GM12878 (cell line): ENCODE results near the gene UBE3D. TPM values are rescaled to one million over a fixed set of nuclear protein-coding genes. Genes with fewer than 3 reads are reported as not detected.

Source experiments
- BCLAF1 ChIP-seq: fragments of 450-650 bp; IDR thresholded peaks from 2 replicates; pipeline ENCODE4 v1.6.1; 2017; ENCODE audit warnings: antibody characterized with exemption, mild to moderate bottlenecking, moderate library complexity
- BRCA1 ChIP-seq: IDR thresholded peaks from 2 replicates; pipeline ENCODE4 v1.6.1; 2011; ENCODE audit warnings: low read depth, low read length, improper control_type of control experiment
- ETV6 ChIP-seq, 2 experiments: fragments of 450-650 bp in 1 of 2; IDR thresholded peaks in 1 of 2; conservative IDR thresholded peaks in 1 of 2; 2 replicates each; pipeline ENCODE4 v1.6.1; 2014; ENCODE audit warnings: antibody characterized with exemption in 1 of 2, borderline replicate concordance in 1 of 2, low read depth in 1 of 2, mild to moderate bottlenecking in 1 of 2, moderate library complexity in 1 of 2
- FOS ChIP-seq: IDR thresholded peaks from 3 replicates; pipeline ENCODE4 v1.6.1; 2011; ENCODE audit warnings: borderline replicate concordance; ENCODE audit not compliant: insufficient read length; ENCODE audit errors: extremely low read depth
- JUNB ChIP-seq: IDR thresholded peaks from 2 replicates; pipeline ENCODE4 v1.6.1; 2016; ENCODE audit warnings: antibody characterized with exemption, mild to moderate bottlenecking
- NBN ChIP-seq: fragments of 450-650 bp; IDR thresholded peaks from 2 replicates; pipeline ENCODE4 v1.6.1; 2016
- POLR2AphosphoS5 ChIP-seq: IDR thresholded peaks from 2 replicates; pipeline ENCODE4 v1.6.1; 2011; ENCODE audit warnings: mild to moderate bottlenecking, low read length, inconsistent platforms
- RB1 ChIP-seq: fragments of 450-650 bp; formaldehyde crosslinking; IDR thresholded peaks from 2 replicates; pipeline ENCODE4 v1.6.1; 2017; ENCODE audit warnings: mild to moderate bottlenecking, borderline replicate concordance
- RFX5 ChIP-seq: IDR thresholded peaks from 2 replicates; pipeline ENCODE4 v1.6.1; 2011; ENCODE audit warnings: low read depth, low read length, improper control_type of control experiment
- RUNX3 ChIP-seq: IDR thresholded peaks from 2 replicates; pipeline ENCODE4 v1.6.1; 2012; ENCODE audit warnings: low read length, inconsistent platforms
- SIN3A ChIP-seq: IDR thresholded peaks from 2 replicates; pipeline ENCODE4 v1.6.1; 2012; ENCODE audit warnings: low read depth, low read length, improper control_type of control experiment
- SMAD1 ChIP-seq: fragments of 450-650 bp; IDR thresholded peaks from 2 replicates; pipeline ENCODE4 v1.6.1; 2018; ENCODE audit warnings: mild to moderate bottlenecking, low read depth; ENCODE audit not compliant: partially characterized antibody
- SREBF2 ChIP-seq: IDR thresholded peaks from 2 replicates; pipeline ENCODE4 v1.6.1; 2012; ENCODE audit warnings: mild to moderate bottlenecking, low read length
- SRF ChIP-seq, 2 experiments: IDR thresholded peaks; 2 replicates each; pipeline ENCODE4 v1.6.1; 2011; ENCODE audit warnings: low read depth in 2 of 2, low read length in 2 of 2, mild to moderate bottlenecking in 1 of 2, moderate library complexity in 1 of 2
- STAT1 ChIP-seq: fragments of 450-650 bp; conservative IDR thresholded peaks from 2 replicates; pipeline ENCODE4 v1.6.1; 2014; ENCODE audit warnings: antibody characterized with exemption, mild to moderate bottlenecking
- TARDBP ChIP-seq: IDR thresholded peaks from 2 replicates; pipeline ENCODE4 v1.6.1; 2016; ENCODE audit warnings: borderline replicate concordance
- TBL1XR1 ChIP-seq: IDR thresholded peaks from 2 replicates; pipeline ENCODE4 v1.6.1; 2012; ENCODE audit warnings: low read depth, low read length, improper control_type of control experiment
- TCF7 ChIP-seq: IDR thresholded peaks from 2 replicates; pipeline ENCODE4 v1.6.1; 2014; ENCODE audit warnings: antibody characterized with exemption, borderline replicate concordance
- YY1 ChIP-seq: IDR thresholded peaks from 2 replicates; pipeline ENCODE4 v1.6.1; 2011; ENCODE audit warnings: low read depth, mild to moderate bottlenecking, low read length
- ZBED1 ChIP-seq: IDR thresholded peaks from 2 replicates; pipeline ENCODE4 v1.6.1; 2016; ENCODE audit warnings: borderline replicate concordance
- ZSCAN29 ChIP-seq: fragments of 450-650 bp; IDR thresholded peaks from 2 replicates; pipeline ENCODE4 v1.6.1; 2017; ENCODE audit warnings: mild to moderate bottlenecking, moderate library complexity
- polyA plus RNA-seq, 11 experiments: library from polyadenylated mRNA; depleted of rRNA in 4 of 11; unstranded in 6 of 11; stranded (reverse) in 5 of 11; fragments of >200 nt; fragmentation: Nextera tagmentation in 4 of 11; fragmentation: Illumina TruSeq in 1 of 11; extraction: Ambion mirVana in 4 of 11; extraction: Trizol in 1 of 11; gene quantifications; 1 replicate in 1 of 11; 2 replicates in 10 of 11; pipeline versions ENCODE4 v1.2.1 to v1.2.3, GENCODE V29; 2011 to 2016; ENCODE audit warnings: inconsistent platforms in 2 of 11, missing spikeins in 2 of 11, low read depth in 1 of 11
- total RNA-seq, 4 experiments: library from RNA; depleted of rRNA in 3 of 4; stranded (reverse); fragments of >200 nt in 3 of 4; fragmentation: Illumina TruSeq in 1 of 4; extraction: Trizol in 1 of 4; gene quantifications; 2 replicates each; pipeline versions ENCODE4 v1.2.1 to v1.2.3, GENCODE V29; 2013 to 2021
- TF ChIP-seq, protein P1 (sequence below): IDR thresholded peaks from 2 replicates; pipeline ENCODE4 v1.6.1; 2012; ENCODE audit warnings: low read length, inconsistent platforms
- TF ChIP-seq, protein P2 (sequence below): fragments of 450-650 bp; IDR thresholded peaks from 2 replicates; pipeline ENCODE4 v1.6.1; 2016; ENCODE audit warnings: mild to moderate bottlenecking, moderate library complexity, borderline replicate concordance

The UBE3D gene
- total and polyA plus RNA-seq, 10 of the 15 experiments (the other 5 are each of a cell fraction or from before 2014, with no cell fraction given): 4.3 to 9.0 (median 7.5) TPM

DNA sequence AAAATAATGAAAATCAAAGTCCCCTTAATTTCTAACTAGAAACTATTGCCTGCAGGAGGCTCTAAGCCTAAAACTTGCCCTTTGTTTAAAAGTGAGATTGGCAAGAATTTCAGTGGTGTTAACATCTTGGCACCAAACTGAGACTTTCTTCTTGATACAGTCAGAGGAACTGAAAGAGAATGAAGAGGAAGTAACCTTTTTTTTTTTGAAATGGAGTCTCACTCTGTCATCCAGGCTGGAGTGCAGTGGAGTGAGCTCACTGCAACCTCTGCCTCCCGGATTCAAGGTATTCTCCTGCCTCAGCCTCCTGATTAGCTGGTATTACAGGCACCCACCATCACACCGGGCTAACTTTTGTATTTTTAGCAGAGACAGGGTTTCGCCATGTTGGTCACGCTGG, 5.4 kb upstream of the UBE3D start (continued):
- TF ChIP-seq ETV6 (conservative IDR thresholded peaks at IDR 0.05 in 1 of 2, IDR thresholded peaks at IDR 0.05 in 1 of 2; ENCODE audit: borderline replicate concordance in 1 of 2, low read depth in 1 of 2): peak in 1 of 2 experiments; percentile 65; a peak in 2 of 4 replicates
- TF ChIP-seq SMAD1: no peak
- TF ChIP-seq TCF7: no peak
- no peak for TF ChIP-seq TARDBP
- no peak for TF ChIP-seq JUNB
- no peak for TF ChIP-seq BCLAF1
- no peak for TF ChIP-seq SRF (IDR thresholded peaks at IDR 0.05; ENCODE audit: low read depth in 2 of 2, low read length in 2 of 2)
- no peak for TF ChIP-seq BRCA1
- TF ChIP-seq ZBED1: no peak
- TF ChIP-seq, protein P1, sequence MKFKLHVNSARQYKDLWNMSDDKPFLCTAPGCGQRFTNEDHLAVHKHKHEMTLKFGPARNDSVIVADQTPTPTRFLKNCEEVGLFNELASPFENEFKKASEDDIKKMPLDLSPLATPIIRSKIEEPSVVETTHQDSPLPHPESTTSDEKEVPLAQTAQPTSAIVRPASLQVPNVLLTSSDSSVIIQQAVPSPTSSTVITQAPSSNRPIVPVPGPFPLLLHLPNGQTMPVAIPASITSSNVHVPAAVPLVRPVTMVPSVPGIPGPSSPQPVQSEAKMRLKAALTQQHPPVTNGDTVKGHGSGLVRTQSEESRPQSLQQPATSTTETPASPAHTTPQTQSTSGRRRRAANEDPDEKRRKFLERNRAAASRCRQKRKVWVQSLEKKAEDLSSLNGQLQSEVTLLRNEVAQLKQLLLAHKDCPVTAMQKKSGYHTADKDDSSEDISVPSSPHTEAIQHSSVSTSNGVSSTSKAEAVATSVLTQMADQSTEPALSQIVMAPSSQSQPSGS: peak; percentile 47; the same call in 1 of the 2 replicates
- no peak; the same call in 1 of the 2 replicates for TF ChIP-seq RFX5
- TF ChIP-seq, protein P2, sequence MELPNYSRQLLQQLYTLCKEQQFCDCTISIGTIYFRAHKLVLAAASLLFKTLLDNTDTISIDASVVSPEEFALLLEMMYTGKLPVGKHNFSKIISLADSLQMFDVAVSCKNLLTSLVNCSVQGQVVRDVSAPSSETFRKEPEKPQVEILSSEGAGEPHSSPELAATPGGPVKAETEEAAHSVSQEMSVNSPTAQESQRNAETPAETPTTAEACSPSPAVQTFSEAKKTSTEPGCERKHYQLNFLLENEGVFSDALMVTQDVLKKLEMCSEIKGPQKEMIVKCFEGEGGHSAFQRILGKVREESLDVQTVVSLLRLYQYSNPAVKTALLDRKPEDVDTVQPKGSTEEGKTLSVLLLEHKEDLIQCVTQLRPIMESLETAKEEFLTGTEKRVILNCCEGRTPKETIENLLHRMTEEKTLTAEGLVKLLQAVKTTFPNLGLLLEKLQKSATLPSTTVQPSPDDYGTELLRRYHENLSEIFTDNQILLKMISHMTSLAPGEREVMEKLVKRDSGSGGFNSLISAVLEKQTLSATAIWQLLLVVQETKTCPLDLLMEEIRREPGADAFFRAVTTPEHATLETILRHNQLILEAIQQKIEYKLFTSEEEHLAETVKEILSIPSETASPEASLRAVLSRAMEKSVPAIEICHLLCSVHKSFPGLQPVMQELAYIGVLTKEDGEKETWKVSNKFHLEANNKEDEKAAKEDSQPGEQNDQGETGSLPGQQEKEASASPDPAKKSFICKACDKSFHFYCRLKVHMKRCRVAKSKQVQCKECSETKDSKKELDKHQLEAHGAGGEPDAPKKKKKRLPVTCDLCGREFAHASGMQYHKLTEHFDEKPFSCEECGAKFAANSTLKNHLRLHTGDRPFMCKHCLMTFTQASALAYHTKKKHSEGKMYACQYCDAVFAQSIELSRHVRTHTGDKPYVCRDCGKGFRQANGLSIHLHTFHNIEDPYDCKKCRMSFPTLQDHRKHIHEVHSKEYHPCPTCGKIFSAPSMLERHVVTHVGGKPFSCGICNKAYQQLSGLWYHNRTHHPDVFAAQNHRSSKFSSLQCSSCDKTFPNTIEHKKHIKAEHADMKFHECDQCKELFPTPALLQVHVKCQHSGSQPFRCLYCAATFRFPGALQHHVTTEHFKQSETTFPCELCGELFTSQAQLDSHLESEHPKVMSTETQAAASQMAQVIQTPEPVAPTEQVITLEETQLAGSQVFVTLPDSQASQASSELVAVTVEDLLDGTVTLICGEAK: no peak
- no peak for TF ChIP-seq SREBF2
- TF ChIP-seq STAT1: no peak
- TF ChIP-seq RUNX3: no peak
- TF ChIP-seq RB1: no peak
- TF ChIP-seq FOS: no peak
- no peak for TF ChIP-seq POLR2AphosphoS5
- TF ChIP-seq ZSCAN29: no peak
- no peak for TF ChIP-seq SIN3A
- peak; percentile 76; the same call in 1 of the 2 replicates for TF ChIP-seq NBN
- 0 out of 2 replicates have a peak, but pooled peaks have one; percentile 29 for TF ChIP-seq YY1
- no peak for TF ChIP-seq TBL1XR1
